ENCODE results near the gene SLC2A1.
A peak's percentile ranks its signal among the peaks of the same experiment; 100 is the strongest.

SLC2A1 gene

GRCh38 chr1:42931108-42931539 is 27.5 kb downstream of the SLC2A1 start:
- Histone ChIP-seq H3K4me3 (ENCODE audit: severe bottlenecking) (no peak overlapping the region), H3K9me3 (ENCODE audit: severe bottlenecking) (no peaks in the 10 kb centered on the region), H3K36me3 (ENCODE audit: low read depth) (peaks cover 95% of the 10 kb centered on the region), H3K27me3 (ENCODE audit: insufficient read depth, poor library complexity, severe bottlenecking) (no peaks in the 10 kb centered on the region), H3K27ac (ENCODE audit: poor library complexity, severe bottlenecking) (peak overlapping the region; percentile 99), H3K4me1 (ENCODE audit: insufficient read depth, poor library complexity, severe bottlenecking) (peaks cover 42% of the 10 kb centered on the region)
- TF ChIP-seq CTCF (IDR thresholded peaks at IDR 0.05; ENCODE audit: poor library complexity, severe bottlenecking) = peak; percentile 49
- DNase-seq (ENCODE audit: low spot score) (no peak), ATAC-seq (ENCODE audit: low read depth) (peak; percentile 21; the same call in 1 of the 3 replicates)

GRCh38 chr1:42930178-42931107 is 28.2 kb downstream of the SLC2A1 start:
- Histone ChIP-seq H3K4me3 (ENCODE audit: severe bottlenecking) (no peak overlapping the region), H3K36me3 (ENCODE audit: low read depth) (peaks cover 95% of the 10 kb centered on the region), H3K27ac (ENCODE audit: poor library complexity, severe bottlenecking) (peak overlapping the region; percentile 99), H3K27me3 (ENCODE audit: insufficient read depth, poor library complexity, severe bottlenecking) (no peaks in the 10 kb centered on the region), H3K9me3 (ENCODE audit: severe bottlenecking) (no peaks in the 10 kb centered on the region), H3K4me1 (ENCODE audit: insufficient read depth, poor library complexity, severe bottlenecking) (peaks cover 35% of the 10 kb centered on the region)
- ATAC-seq (ENCODE audit: low read depth) (no peak), DNase-seq (ENCODE audit: low spot score) (no peak)
- no peak for TF ChIP-seq CTCF (IDR thresholded peaks at IDR 0.05; ENCODE audit: poor library complexity, severe bottlenecking)

GRCh38 chr1:42929434-42930177 is 29.1 kb downstream of the SLC2A1 start:
- TF ChIP-seq CTCF (IDR thresholded peaks at IDR 0.05; ENCODE audit: poor library complexity, severe bottlenecking) = no peak
- no peak overlapping the region for H3K4me3 ChIP-seq (ENCODE audit: severe bottlenecking)
- DNase-seq (ENCODE audit: low spot score) (no peak), ATAC-seq (ENCODE audit: low read depth) (no peak)
- H3K4me1 ChIP-seq (ENCODE audit: insufficient read depth, poor library complexity, severe bottlenecking) = peaks cover 34% of the 10 kb centered on the region
- H3K36me3 ChIP-seq (ENCODE audit: low read depth) = peaks cover 91% of the 10 kb centered on the region
- H3K27me3 ChIP-seq (ENCODE audit: insufficient read depth, poor library complexity, severe bottlenecking) = no peaks in the 10 kb centered on the region
- no peaks in the 10 kb centered on the region for H3K9me3 ChIP-seq (ENCODE audit: severe bottlenecking)
- H3K27ac ChIP-seq (ENCODE audit: poor library complexity, severe bottlenecking) = peak overlapping the region; percentile 99

- Histone ChIP-seq H3K27me3 (ENCODE audit: insufficient read depth, poor library complexity, severe bottlenecking) (no peaks in the 10 kb centered on the region), H3K4me1 (ENCODE audit: insufficient read depth, poor library complexity, severe bottlenecking) (peaks cover 28% of the 10 kb centered on the region), H3K9me3 (ENCODE audit: severe bottlenecking) (no peaks in the 10 kb centered on the region), H3K36me3 (ENCODE audit: low read depth) (peaks cover 83% of the 10 kb centered on the region), H3K4me3 (ENCODE audit: severe bottlenecking) (no peak overlapping the region), H3K27ac (ENCODE audit: poor library complexity, severe bottlenecking) (peak overlapping the region; percentile 99)
- ATAC-seq (ENCODE audit: low read depth) (no peak), DNase-seq (ENCODE audit: low spot score) (no peak)
- TF ChIP-seq CTCF (IDR thresholded peaks at IDR 0.05; ENCODE audit: poor library complexity, severe bottlenecking) = no peak
Measured at GRCh38 chr1:42928859-42929258, 29.8 kb downstream of the SLC2A1 start.

All from RWPE2 (cell line).